GM19193 (cell line): ENCODE data around the gene CYTIP.

ENCODE experiments used
- POLR2A ChIP-seq: IDR thresholded peaks from 4 replicates; pipeline ENCODE4 v1.6.1; 2011; ENCODE audit not compliant: insufficient read depth, insufficient read length; ENCODE audit errors: extremely low read depth

Gene CYTIP

GRCh38 chr2:157443795-157444640, at the start of gene CYTIP:
Gene CYTIP (minus strand): TSS chr2:157444089. CDS start chr2:157444020, 69 bp downstream.
- peak; percentile 83 for TF ChIP-seq POLR2A

- no peak for TF ChIP-seq POLR2A
Measured at GRCh38 chr2:157492189-157492773, 48.4 kb upstream of the CYTIP start.

- no peak for TF ChIP-seq POLR2A
Measured at GRCh38 chr2:157489983-157490382, 46.1 kb upstream of the CYTIP start.

GRCh38 chr2:157488877-157489276, 45.0 kb upstream of the CYTIP start:
- TF ChIP-seq POLR2A = no peak

GRCh38 chr2:157487747-157488146, 43.9 kb upstream of the CYTIP start:
- TF ChIP-seq POLR2A = no peak

- TF ChIP-seq POLR2A = no peak
Measured at GRCh38 chr2:157487271-157487610, 43.4 kb upstream of the CYTIP start.

- no peak for TF ChIP-seq POLR2A
Measured at GRCh38 chr2:157486596-157487270, 42.8 kb upstream of the CYTIP start.

- no peak for TF ChIP-seq POLR2A
Measured at GRCh38 chr2:157480182-157480961, 36.5 kb upstream of the CYTIP start.

- TF ChIP-seq POLR2A = no peak
Measured at GRCh38 chr2:157479081-157480027, 35.5 kb upstream of the CYTIP start.

- no peak for TF ChIP-seq POLR2A
Measured at GRCh38 chr2:157477919-157478318, 34.0 kb upstream of the CYTIP start.

GRCh38 chr2:157476953-157477709, 33.2 kb upstream of the CYTIP start:
- TF ChIP-seq POLR2A = no peak

GRCh38 chr2:157475722-157476390, 32.0 kb upstream of the CYTIP start:
- no peak for TF ChIP-seq POLR2A

GRCh38 chr2:157473581-157473980, 29.7 kb upstream of the CYTIP start:
- TF ChIP-seq POLR2A = no peak
